OCI-LY1 (cell line): ENCODE results near the gene TTN.

Experiments used
- CTCF ChIP-seq: fragments of 200-600 bp; sonication (generic), shearing (Covaris generic); IDR thresholded peaks from 2 replicates; pipeline ENCODE4 v1.5.1; 2017; ENCODE audit warnings: mild to moderate bottlenecking, antibody characterized with exemption, low read length, moderate library complexity, mixed read lengths
- EZH2 ChIP-seq: fragments of 200-600 bp; sonication (generic), shearing (Covaris generic); IDR thresholded peaks from 2 replicates; pipeline ENCODE4 v1.8.0; 2017; ENCODE audit warnings: borderline replicate concordance, mixed run types, mild to moderate bottlenecking, antibody characterized with exemption, low read length, moderate library complexity, mixed read lengths

- TF ChIP-seq CTCF (no peak), EZH2 (no peak)
These were observed 99.7 kb downstream of the TTN start for GRCh38 chr2:178707476-178707875.
